22Rv1 (cell line): ENCODE data around the gene AKAP9.

Experiments
- CTCF ChIP-seq: fragments of 450-650 bp; IDR thresholded peaks from 2 replicates; pipeline ENCODE4 v1.5.1; 2017; ENCODE audit warnings: mild to moderate bottlenecking
- ZFX ChIP-seq: fragments of 450-650 bp; IDR thresholded peaks from 2 replicates; pipeline ENCODE4 v1.6.1; 2017; ENCODE audit warnings: antibody characterized with exemption, borderline replicate concordance

GRCh38 chr7:92108821-92109220, 168.2 kb downstream of the AKAP9 start:
- TF ChIP-seq CTCF (no peak), ZFX (no peak)
